Effector CD4-positive, alpha-beta T cell (primary cell): ENCODE measurements around the gene THOC6.

Source experiments
- DNase-seq: peaks from one replicate; pipeline ENCODE4 v3.0.0-alpha.2; 2020

Gene THOC6

GRCh38 chr16:3017794-3018506 is 5.9 kb upstream of the THOC6 start, which contains the start of gene CLDN6:
CLDN6 (minus strand) TSS chr16:3018183; CDS start chr16:3016021, 2,162 bp downstream.
- DNase-seq, result no peak

DNA sequence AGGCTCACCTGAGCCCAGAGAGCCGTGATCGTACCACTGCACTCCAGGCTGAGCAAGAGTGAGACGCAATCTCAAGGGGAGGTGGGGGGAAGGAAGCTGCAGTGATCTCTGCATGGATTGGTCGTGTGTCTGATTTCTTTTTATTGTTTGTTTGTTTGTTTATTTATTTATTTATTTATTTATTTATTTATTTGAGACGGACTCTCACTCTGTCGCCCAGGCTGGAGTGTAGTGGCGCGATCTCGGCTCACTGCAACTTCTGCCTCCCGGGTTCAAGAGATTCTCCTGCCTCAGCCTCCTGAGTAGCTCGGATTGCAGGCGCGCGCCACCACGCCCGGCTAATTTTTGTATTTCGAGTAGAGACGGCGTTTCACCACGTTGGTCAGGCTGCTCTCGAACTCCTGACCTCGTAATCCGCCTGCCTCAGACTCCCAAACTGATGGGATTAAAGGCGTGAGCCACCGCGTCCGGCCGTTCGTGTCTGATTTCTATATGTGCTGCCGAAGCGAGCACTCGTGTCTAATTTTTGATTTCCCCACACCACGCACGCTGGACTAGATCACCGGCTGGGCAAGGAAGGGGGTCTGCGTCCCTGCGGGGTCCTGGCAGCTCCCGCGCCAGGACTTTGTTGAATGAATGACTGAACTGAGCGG is 4.1 kb upstream of the THOC6 start:
- DNase-seq, result no peak

DNA sequence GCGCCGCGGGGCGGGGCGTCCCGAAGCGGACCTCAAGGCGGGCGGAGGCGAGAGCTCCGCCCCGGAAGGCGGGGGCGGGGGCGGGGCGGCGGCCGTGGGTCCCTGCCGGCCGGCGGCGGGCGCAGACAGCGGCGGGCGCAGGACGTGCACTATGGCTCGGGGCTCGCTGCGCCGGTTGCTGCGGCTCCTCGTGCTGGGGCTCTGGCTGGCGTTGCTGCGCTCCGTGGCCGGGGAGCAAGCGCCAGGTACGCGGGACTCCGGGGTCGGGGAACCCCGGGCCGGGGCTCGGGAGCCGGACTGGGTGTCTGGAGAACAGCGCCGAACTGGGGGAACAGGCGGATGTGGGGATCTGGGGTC is 3.6 kb upstream of the THOC6 start, which contains the start of gene TNFRSF12A:
TSS of gene TNFRSF12A (plus strand) at position 122 of the 357 bp plus-strand sequence. CDS start at position 152, 30 bp downstream.
- peak; percentile 41 for DNase-seq

- DNase-seq, result peak; percentile 73
These were observed 3.0 kb upstream of the THOC6 start for GRCh38 chr16:3020604-3021448.

- DNase-seq, result peak; percentile 85
These were observed 2.2 kb upstream of the THOC6 start for GRCh38 chr16:3021449-3022207.

DNA sequence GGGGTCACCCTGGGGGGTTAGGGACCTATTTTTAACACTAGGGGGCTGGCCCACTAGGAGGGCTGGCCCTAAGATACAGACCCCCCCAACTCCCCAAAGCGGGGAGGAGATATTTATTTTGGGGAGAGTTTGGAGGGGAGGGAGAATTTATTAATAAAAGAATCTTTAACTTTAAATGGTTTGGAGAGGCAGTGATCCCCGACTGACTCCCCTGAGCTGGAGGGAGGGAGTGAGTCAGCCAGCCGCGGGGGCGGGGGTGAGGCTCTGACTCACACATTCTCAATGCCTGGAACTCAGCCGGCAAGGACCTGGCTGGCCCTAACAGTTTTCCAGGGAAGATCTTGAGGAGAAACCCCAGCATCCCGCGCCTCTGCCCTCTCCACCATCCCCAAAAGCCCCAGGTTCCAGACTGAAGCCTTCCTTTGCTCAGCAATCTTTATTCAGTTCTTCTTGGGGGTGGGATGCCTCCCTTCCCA is 1.6 kb upstream of the THOC6 start:
- DNase-seq, result peak; percentile 77

GRCh38 chr16:3022684-3023414 is 986 bp upstream of the THOC6 start:
- DNase-seq, result no peak

DNA sequence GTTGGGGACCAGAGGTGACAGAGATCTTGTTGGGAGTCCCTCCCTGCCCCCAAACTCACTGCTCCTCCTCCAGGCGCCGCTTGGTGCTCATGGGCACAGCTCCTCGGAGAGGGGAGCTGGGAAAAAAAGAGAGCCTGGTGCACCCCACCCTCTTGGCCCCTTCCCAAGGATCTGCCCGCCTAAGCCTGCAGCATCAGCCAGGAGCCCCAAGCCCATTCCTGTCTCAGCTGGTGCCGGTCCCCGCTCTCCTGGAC is 493 bp upstream of the THOC6 start:
- no peak for DNase-seq

GRCh38 chr16:3025032-3026002 is 1.5 kb downstream of the THOC6 start:
- DNase-seq, result no peak

GRCh38 chr16:3026003-3026378 is 2.2 kb downstream of the THOC6 start:
- DNase-seq, result no peak

- no peak for DNase-seq
These were observed 3.0 kb downstream of the THOC6 start for GRCh38 chr16:3026609-3027488.

GRCh38 chr16:3027489-3027795 is 3.6 kb downstream of the THOC6 start:
- no peak for DNase-seq

- peak; percentile 85 for DNase-seq
These were observed 4.3 kb downstream of the THOC6 start for GRCh38 chr16:3027983-3028715.

GRCh38 chr16:3028716-3029319 is 5.0 kb downstream of the THOC6 start:
- DNase-seq, result no peak

DNA sequence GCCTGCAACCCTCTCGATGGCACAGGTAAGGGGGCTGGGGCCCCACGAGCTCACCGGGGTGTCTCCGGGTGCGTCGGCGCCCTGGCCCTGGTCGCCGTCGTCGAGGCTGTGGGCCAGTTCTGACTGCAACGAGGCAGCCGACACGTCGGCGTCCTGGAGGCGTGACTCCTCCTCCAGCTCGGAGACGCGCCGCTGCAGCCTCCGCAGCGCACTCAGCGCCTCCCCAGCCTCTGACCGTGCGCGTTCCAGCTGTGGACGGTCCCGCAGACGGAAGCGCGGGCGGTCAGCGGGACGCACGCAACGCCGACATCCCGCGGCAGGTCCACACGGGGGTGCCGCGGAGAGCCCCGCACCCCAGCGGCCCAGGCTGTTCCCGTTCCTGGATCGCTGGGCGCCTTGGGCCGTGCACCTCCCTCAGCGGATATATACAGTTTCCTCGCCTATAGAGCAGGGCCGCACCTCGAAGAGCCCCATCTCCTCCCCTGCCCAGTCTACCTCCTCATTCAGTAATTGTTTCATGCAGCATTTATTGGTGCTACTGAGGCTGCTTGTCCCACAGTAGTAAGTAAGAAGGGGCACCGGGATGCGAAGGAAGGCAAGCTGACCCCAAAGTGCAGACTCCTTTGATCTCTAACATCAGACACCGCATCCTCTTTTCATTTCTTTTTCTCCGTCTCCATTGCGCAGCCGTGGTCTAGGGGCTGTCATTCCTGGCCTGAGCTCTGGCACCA is 5.8 kb downstream of the THOC6 start:
- no peak for DNase-seq

GRCh38 chr16:3030222-3031212 is 6.7 kb downstream of the THOC6 start:
- no peak for DNase-seq

DNA sequence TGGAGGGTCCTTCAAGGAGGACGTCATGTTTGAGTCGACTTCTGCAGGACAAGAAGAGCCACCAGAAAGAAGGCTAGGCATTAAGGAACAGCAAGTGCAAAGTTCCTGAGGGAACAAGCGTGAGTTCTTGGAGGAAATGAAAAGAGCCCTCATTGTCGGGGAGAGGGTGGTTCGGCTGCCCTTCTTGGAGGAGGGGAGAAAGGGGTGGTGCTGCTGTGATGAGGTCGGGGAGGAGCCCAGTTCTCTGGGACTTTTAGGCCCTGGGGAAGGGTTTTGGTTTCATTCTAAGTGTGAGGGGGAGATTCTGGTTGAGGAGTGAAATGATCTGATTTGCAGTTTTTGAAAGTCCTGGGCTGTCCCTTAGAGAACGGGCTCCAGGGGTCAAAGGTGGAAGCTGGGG is 8.8 kb downstream of the THOC6 start:
- DNase-seq, result no peak
